T-cell (primary cell): ENCODE data around the gene VCAM1. TPM values are rescaled to one million over a fixed set of nuclear protein-coding genes. Genes with fewer than 3 reads are reported as not detected.

Experiments used
- ATAC-seq, 4 experiments: fragments of 200-7000 bp in 3 of 4; fragments of 150-1000 bp in 1 of 4; cut with Tn5 transposase; replicated peaks in 1 of 4; 1 replicate in 3 of 4; 2 replicates in 1 of 4; pipeline ENCODE4 v1.10.0; 2021; ENCODE audit warnings: moderate library complexity in 3 of 4, mild to moderate bottlenecking in 2 of 4, moderate number of reproducible peaks in 1 of 4
- CTCF ChIA-PET, 2 donors: fragments of 300-600 bp; sonication (Branson Sonifier 250); formaldehyde crosslinking; loops; one replicate each; lab custom pipeline; 2022; ENCODE audit warnings: antibody characterized with exemption in 2 of 2; lab: Charles Lee
- POLR2A ChIA-PET, 2 donors: fragments of 300-600 bp; sonication (Branson Sonifier 250); formaldehyde crosslinking; loops; one replicate each; lab custom pipeline; 2022; ENCODE audit warnings: antibody characterized with exemption in 2 of 2; lab: Charles Lee
- DNase-seq, 35 experiments: peaks; one replicate each; pipeline versions ENCODE4 v3.0.0 to v3.0.0-alpha.2; 2013 to 2023
- H3K27ac ChIP-seq: one replicate; pipeline ENCODE4 v1.5.1; 2013; ENCODE audit warnings: low read length
- H3K27me3 ChIP-seq, 2 experiments: replicated peaks in 1 of 2; 1 replicate in 1 of 2; 2 replicates in 1 of 2; pipeline versions ENCODE4 v1.6.1 to v1.7.0; 2013; ENCODE audit warnings: low read length in 1 of 2, mixed read lengths in 1 of 2; ENCODE audit not compliant: control insufficient read depth in 2 of 2, insufficient read depth in 2 of 2; ENCODE audit errors: extremely low read depth in 1 of 2
- H3K36me3 ChIP-seq, 2 donors: 1 replicate in 1 of 2; 2 replicates in 1 of 2; pipeline versions ENCODE4 v1.6.1 to v1.7.0; 2013; ENCODE audit warnings: low read length in 1 of 2; ENCODE audit not compliant: control insufficient read depth in 2 of 2, insufficient read depth in 1 of 2; ENCODE audit errors: extremely low read depth in 1 of 2
- H3K4me1 ChIP-seq, 2 experiments: 1 replicate in 1 of 2; 2 replicates in 1 of 2; pipeline versions ENCODE4 v1.6.1 to v1.7.0; 2013; ENCODE audit warnings: low read length in 2 of 2, mixed read lengths in 1 of 2; ENCODE audit not compliant: insufficient read depth in 2 of 2, control insufficient read depth in 1 of 2; ENCODE audit errors: extremely low read depth in 1 of 2
- H3K4me3 ChIP-seq, 2 donors: 1 replicate in 1 of 2; 2 replicates in 1 of 2; pipeline versions ENCODE4 v1.5.1 to v1.7.0; 2013; ENCODE audit warnings: mild to moderate bottlenecking in 2 of 2, low read length in 1 of 2, moderate library complexity in 1 of 2; ENCODE audit not compliant: control insufficient read depth in 1 of 2; ENCODE audit errors: extremely low read depth in 1 of 2
- H3K9me3 ChIP-seq: 2 replicates; pipeline ENCODE4 v1.7.0; 2013
- H3K27ac Mint-ChIP-seq, 2 donors: one replicate each; pipeline ENCODE4 v1.8.0; 2020 to 2021; ENCODE audit warnings: mild to moderate bottlenecking in 2 of 2, mixed read lengths in 2 of 2
- H3K27me3 Mint-ChIP-seq, 2 donors: one replicate each; pipeline ENCODE4 v1.8.0; 2021 to 2022; ENCODE audit warnings: mixed read lengths in 2 of 2
- H3K36me3 Mint-ChIP-seq: one replicate; pipeline ENCODE4 v1.8.0; 2021; ENCODE audit warnings: mixed read lengths
- H3K4me1 Mint-ChIP-seq, 3 donors: one replicate each; pipeline ENCODE4 v1.8.0; 2020 to 2022; ENCODE audit warnings: mixed read lengths in 3 of 3, mild to moderate bottlenecking in 1 of 3
- H3K4me3 Mint-ChIP-seq, 3 donors: one replicate each; pipeline ENCODE4 v1.8.0; 2020 to 2022; ENCODE audit warnings: mild to moderate bottlenecking in 3 of 3, mixed read lengths in 3 of 3, moderate library complexity in 3 of 3
- H3K9me3 Mint-ChIP-seq, 3 donors: one replicate each; pipeline ENCODE4 v1.8.0; 2020 to 2022; ENCODE audit warnings: mixed read lengths in 3 of 3
- WGBS: methylation state at CpG from one replicate; pipeline ENCODE4 v1.1.5; 2013; ENCODE audit warnings: missing lambda C conversion rate; ENCODE audit not compliant: insufficient coverage; 5-methylcytosine and 5-hydroxymethylcytosine counted together
- total RNA-seq, 35 experiments: library from RNA in 6 of 35; stranded (reverse) in 6 of 35; fragments of 120-200 nt in 1 of 35; gene quantifications; one replicate each; pipeline versions ENCODE4 v1.2.1 to v1.2.4 and lab custom pipeline; 2013 to 2026

VCAM1 gene
- total RNA-seq, 5 donors from 2014 or later (not counting 1 experiment from before 2014, with no cell fraction given) = 0.12 to 0.36 (median 0.24) TPM; not detected in 1

DNA sequence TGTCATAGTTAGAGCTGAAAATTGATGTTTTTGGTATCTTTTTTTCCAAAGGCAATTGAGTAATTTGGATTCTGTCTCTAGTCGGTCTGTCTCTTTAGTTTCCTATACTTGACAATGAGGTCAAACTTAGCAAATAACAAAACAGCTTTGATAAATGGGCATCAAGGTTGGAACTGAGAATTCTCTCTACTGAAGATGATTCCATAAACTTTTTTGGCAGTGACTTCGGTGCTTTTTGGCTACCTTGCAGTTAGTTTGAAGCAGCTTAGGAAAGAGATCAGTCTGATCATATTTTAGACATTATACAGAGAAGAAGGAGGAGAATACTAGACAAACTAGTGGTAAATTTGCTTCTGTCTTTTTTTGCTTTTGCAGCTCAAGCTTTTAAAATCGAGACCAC is 559 bp downstream of the VCAM1 start:
- Histone ChIP-seq H3K27ac (no peak overlapping the region), H3K9me3 (no peaks in the 10 kb centered on the region), H3K4me3 (no peak overlapping the region), H3K36me3 (no peaks in the 10 kb centered on the region), H3K4me1 (no peaks in the 10 kb centered on the region), H3K27me3 (no peaks in the 10 kb centered on the region)
- Mint-ChIP-seq H3K4me1 (no peaks in the 10 kb centered on the region), H3K9me3 (no peaks in the 10 kb centered on the region), H3K27ac (no peak overlapping the region), H3K4me3 (no peak overlapping the region), H3K36me3 (no peaks in the 10 kb centered on the region), H3K27me3 (peaks cover 6 to 9% of the 10 kb centered on the region in 2 donors)
- ATAC-seq (no peak), DNase-seq (no peak)
- ChIA-PET POLR2A (interaction anchor here (0.6 to 0.7 kb wide), 2 partner anchors 65 to 268 kb away, joined by 3 to 5 read pairs; no protein-coding TSS in a partner anchor), CTCF (no interaction called here)
- WGBS = no CpG with 5 or more reads among the region's 3 CpGs

DNA sequence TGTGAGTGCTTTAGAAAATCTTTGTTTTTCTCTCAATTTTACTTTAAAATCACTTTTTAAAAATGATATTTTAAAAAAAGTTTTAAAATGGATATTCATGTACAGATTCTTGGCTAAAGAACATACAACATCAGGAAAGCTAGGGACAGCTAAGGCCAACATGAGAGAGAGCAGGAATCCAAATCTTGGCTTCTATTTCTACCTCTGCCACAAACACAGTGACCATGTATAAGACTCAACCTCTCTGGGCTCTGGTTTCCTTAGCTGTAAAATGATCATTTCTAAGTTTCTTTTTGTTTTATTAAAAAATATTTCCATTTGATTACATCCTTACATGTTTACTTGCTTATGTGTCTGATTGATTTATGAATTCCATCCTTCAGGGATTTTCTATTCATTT is 1.2 kb downstream of the VCAM1 start:
- H3K27ac Mint-ChIP-seq = no peak overlapping the region
- DNase-seq (no peak), ATAC-seq (no peak)
- no peak overlapping the region for H3K4me3 Mint-ChIP-seq
- Histone ChIP-seq H3K9me3 (no peaks in the 10 kb centered on the region), H3K27ac (no peak overlapping the region), H3K4me1 (no peaks in the 10 kb centered on the region), H3K4me3 (no peak overlapping the region), H3K27me3 (no peaks in the 10 kb centered on the region), H3K36me3 (no peaks in the 10 kb centered on the region)
- no peaks in the 10 kb centered on the region for H3K36me3 Mint-ChIP-seq
- no peaks in the 10 kb centered on the region for H3K4me1 Mint-ChIP-seq
- peaks cover 8 to 9% of the 10 kb centered on the region in 2 donors for H3K27me3 Mint-ChIP-seq
- ChIA-PET POLR2A (no interaction called here), CTCF (no interaction called here)
- no peaks in the 10 kb centered on the region for H3K9me3 Mint-ChIP-seq

DNA sequence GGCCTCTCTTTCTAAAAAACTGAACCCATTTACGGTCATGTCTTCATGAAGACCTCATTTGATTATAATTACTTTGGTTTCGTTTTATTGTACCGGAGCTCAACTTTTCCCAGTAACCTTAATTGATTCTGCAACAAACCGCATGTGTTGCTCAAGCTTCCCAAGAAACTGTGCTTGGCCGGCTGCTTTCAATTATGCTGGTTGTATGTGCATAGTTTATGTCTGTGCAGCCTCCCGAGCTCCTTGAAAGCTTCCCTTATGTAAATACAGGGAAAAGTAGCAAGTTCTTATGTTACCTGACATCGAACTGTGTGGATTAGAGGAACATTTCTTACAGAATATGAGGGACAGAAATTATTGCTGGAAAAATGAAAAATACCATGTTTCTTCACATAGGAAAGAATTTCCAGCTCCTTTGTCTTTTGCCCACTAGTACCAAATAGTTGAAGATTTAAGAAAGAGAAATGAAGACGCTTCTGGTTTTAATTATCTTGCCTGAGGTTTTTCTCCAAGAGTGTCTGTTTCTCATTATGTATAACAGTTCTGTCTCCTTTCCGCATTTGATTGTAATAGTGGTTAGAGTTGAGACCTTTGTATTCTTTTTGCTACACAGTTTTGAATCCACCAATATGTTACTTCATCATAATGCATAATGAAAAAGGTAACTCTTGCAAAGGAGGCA is 2.1 kb downstream of the VCAM1 start:
- Histone ChIP-seq H3K27me3 (no peaks in the 10 kb centered on the region), H3K4me1 (no peaks in the 10 kb centered on the region), H3K4me3 (no peak overlapping the region), H3K9me3 (no peaks in the 10 kb centered on the region), H3K27ac (no peak overlapping the region), H3K36me3 (no peaks in the 10 kb centered on the region)
- DNase-seq = no peak
- H3K27ac Mint-ChIP-seq = no peak overlapping the region
- no peaks in the 10 kb centered on the region for H3K9me3 Mint-ChIP-seq
- H3K4me1 Mint-ChIP-seq = no peaks in the 10 kb centered on the region
- CTCF ChIA-PET = interaction anchor here in 1 of 2 donors (0.6 kb wide), 1 partner anchor 26 kb away, joined by 4 read pairs; no protein-coding TSS in a partner anchor
- peaks cover 9 to 16% of the 10 kb centered on the region in 2 donors for H3K27me3 Mint-ChIP-seq
- ATAC-seq = no peak
- 86% methylated on average over 1 of the region's 9 CpGs for whole genome bisulfite sequencing
- H3K4me3 Mint-ChIP-seq = no peak overlapping the region
- H3K36me3 Mint-ChIP-seq = no peaks in the 10 kb centered on the region
- POLR2A ChIA-PET = no interaction called here

DNA sequence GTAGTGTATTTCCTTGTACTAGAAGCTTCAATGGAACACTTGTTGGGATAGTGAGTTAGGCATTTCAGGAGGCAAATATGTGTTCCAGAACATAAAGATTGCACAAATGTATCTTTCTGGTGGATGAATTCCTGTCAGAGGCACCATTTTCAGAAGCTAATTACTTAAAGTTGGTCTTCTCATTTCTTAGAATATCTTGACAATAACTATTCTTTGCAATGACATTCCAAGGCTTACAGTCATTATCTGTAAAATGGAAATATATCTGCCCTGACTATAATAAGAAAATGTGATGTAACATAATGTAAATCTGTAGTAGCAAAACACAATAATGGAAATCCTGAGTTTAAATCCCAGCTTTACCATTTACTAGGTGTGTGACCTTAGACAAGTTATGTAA is 2.7 kb downstream of the VCAM1 start:
- ChIA-PET CTCF (no interaction called here), POLR2A (no interaction called here)
- no peak overlapping the region for H3K27ac Mint-ChIP-seq
- peaks cover 9 to 16% of the 10 kb centered on the region in 2 donors for H3K27me3 Mint-ChIP-seq
- Histone ChIP-seq H3K27ac (no peak overlapping the region), H3K4me1 (no peaks in the 10 kb centered on the region), H3K4me3 (no peak overlapping the region), H3K27me3 (no peaks in the 10 kb centered on the region), H3K9me3 (no peaks in the 10 kb centered on the region), H3K36me3 (no peaks in the 10 kb centered on the region)
- no peaks in the 10 kb centered on the region for H3K4me1 Mint-ChIP-seq
- no peak overlapping the region for H3K4me3 Mint-ChIP-seq
- DNase-seq = no peak
- H3K36me3 Mint-ChIP-seq = no peaks in the 10 kb centered on the region
- ATAC-seq = no peak
- no peaks in the 10 kb centered on the region for H3K9me3 Mint-ChIP-seq

DNA sequence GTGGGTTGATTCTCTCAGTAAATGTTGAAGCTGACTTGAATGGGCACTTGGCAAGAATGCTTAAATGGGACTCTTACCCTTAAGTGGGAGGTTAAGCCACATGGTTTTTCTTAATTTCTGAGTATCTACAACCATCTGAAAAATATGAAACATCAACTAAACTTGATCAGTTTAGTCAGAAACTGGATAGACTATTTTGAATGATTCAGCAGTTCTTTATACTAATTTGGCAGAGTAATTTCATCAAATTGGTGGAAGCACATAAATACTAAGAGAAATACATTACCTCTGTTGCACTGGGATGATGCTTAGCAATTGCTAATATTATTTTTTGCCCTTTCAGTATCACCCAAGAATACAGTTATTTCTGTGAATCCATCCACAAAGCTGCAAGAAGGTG is 4.7 kb downstream of the VCAM1 start:
- no peak overlapping the region for H3K27ac ChIP-seq
- Mint-ChIP-seq H3K9me3 (no peaks in the 10 kb centered on the region), H3K36me3 (no peaks in the 10 kb centered on the region), H3K27ac (no peak overlapping the region), H3K4me1 (no peaks in the 10 kb centered on the region), H3K4me3 (no peak overlapping the region), H3K27me3 (peaks cover 10 to 19% of the 10 kb centered on the region in 2 donors)
- no peaks in the 10 kb centered on the region for H3K4me1 ChIP-seq
- no peaks in the 10 kb centered on the region for H3K36me3 ChIP-seq
- ChIA-PET POLR2A (no interaction called here), CTCF (no interaction called here)
- no peaks in the 10 kb centered on the region for H3K27me3 ChIP-seq
- H3K9me3 ChIP-seq = no peaks in the 10 kb centered on the region
- no peak overlapping the region for H3K4me3 ChIP-seq
- DNase-seq (no peak), ATAC-seq (no peak)

DNA sequence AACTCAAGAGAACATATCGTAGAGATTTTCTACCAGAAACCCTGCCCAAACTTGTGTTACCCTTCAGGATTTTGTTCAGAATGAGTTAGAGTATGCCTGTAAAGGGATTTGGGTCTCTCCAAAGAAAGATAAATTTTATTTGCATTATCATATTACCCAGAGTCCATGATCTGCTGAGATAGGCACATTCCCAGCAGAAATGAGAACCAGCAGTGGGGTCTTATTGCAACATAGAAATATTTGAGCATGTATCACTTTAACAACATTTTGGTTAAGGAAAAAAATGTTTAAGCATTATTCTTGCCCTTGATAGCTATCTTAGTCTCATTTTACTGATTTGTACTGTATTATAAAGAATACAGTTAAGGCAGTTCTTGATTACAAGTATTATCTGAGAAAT is 10.6 kb downstream of the VCAM1 start:
- Mint-ChIP-seq H3K4me3 (no peak overlapping the region), H3K27me3 (peaks cover 8 to 25% of the 10 kb centered on the region in 2 donors), H3K36me3 (no peaks in the 10 kb centered on the region), H3K4me1 (no peaks in the 10 kb centered on the region), H3K9me3 (no peaks in the 10 kb centered on the region), H3K27ac (no peak overlapping the region)
- Histone ChIP-seq H3K9me3 (no peaks in the 10 kb centered on the region), H3K36me3 (no peaks in the 10 kb centered on the region), H3K27me3 (no peaks in the 10 kb centered on the region), H3K27ac (no peak overlapping the region), H3K4me3 (no peak overlapping the region), H3K4me1 (no peaks in the 10 kb centered on the region)
- DNase-seq (no peak), ATAC-seq (no peak)
- CTCF ChIA-PET = no interaction called here
- WGBS = no CpG with 5 or more reads among the region's 1 CpG
- POLR2A ChIA-PET = no interaction called here

DNA sequence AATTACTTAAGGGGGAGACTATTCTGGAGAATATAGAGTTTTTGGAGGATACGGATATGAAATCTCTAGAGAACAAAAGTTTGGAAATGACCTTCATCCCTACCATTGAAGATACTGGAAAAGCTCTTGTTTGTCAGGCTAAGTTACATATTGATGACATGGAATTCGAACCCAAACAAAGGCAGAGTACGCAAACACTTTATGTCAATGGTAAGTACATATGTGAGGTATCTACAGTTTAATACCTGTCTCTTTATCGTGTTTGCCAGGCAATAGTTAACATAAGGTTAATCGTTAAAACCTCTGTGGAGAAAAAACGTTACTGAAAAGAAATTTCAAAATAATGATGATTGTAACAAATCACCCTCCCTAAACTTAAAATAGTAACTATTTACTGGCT is 11.8 kb downstream of the VCAM1 start:
- no peaks in the 10 kb centered on the region for H3K36me3 ChIP-seq
- Mint-ChIP-seq H3K27me3 (peaks cover 8 to 18% of the 10 kb centered on the region in 2 donors), H3K4me3 (no peak overlapping the region), H3K27ac (no peak overlapping the region), H3K36me3 (no peaks in the 10 kb centered on the region), H3K9me3 (no peaks in the 10 kb centered on the region), H3K4me1 (no peaks in the 10 kb centered on the region)
- ChIA-PET CTCF (no interaction called here), POLR2A (no interaction called here)
- H3K4me1 ChIP-seq = no peaks in the 10 kb centered on the region
- 100% methylated on average over 1 of the region's 6 CpGs for WGBS
- H3K27ac ChIP-seq = no peak overlapping the region
- H3K27me3 ChIP-seq = no peaks in the 10 kb centered on the region
- no peaks in the 10 kb centered on the region for H3K9me3 ChIP-seq
- ATAC-seq = no peak
- DNase-seq = no peak
- H3K4me3 ChIP-seq = no peak overlapping the region
